Spleen (tissue), 11 donors: ENCODE results near the gene NAA16. TPM values are rescaled to one million over a fixed set of nuclear protein-coding genes. Genes with fewer than 3 reads are reported as not detected.

Source experiments
- DNase-seq: peaks from one replicate; pipeline ENCODE4 v3.0.0-alpha.2; 2020
- H3K27ac ChIP-seq, 8 donors: fragments of 200-600 bp; sonication (generic) in 7 of 8; 1 replicate in 4 of 8; 2 replicates in 4 of 8; pipeline versions ENCODE4 v1.5.0 to v1.8.0; 2016 to 2021; ENCODE audit warnings: inconsistent platforms in 4 of 8, mild to moderate bottlenecking in 4 of 8, moderate library complexity in 1 of 8
- H3K27me3 ChIP-seq, 7 donors: fragments of 200-600 bp; sonication (generic) in 6 of 7; replicated peaks in 1 of 7; 1 replicate in 4 of 7; 2 replicates in 3 of 7; pipeline versions ENCODE4 v1.5.0 to v1.8.0; 2016 to 2021; ENCODE audit warnings: inconsistent platforms in 3 of 7, mild to moderate bottlenecking in 1 of 7
- H3K36me3 ChIP-seq, 6 donors: fragments of 200-600 bp; sonication (generic) in 5 of 6; 1 replicate in 4 of 6; 2 replicates in 2 of 6; pipeline versions ENCODE4 v1.5.0 to v1.8.0; 2016 to 2021; ENCODE audit warnings: inconsistent platforms in 2 of 6
- H3K4me1 ChIP-seq, 6 donors: fragments of 200-600 bp; sonication (generic) in 5 of 6; 1 replicate in 3 of 6; 2 replicates in 3 of 6; pipeline versions ENCODE4 v1.5.0 to v1.8.0; 2016 to 2021; ENCODE audit warnings: inconsistent platforms in 3 of 6
- H3K4me3 ChIP-seq, 8 donors: fragments of 200-600 bp; sonication (generic) in 7 of 8; 1 replicate in 4 of 8; 2 replicates in 4 of 8; pipeline versions ENCODE4 v1.5.0 to v1.8.0; 2016 to 2021; ENCODE audit warnings: inconsistent platforms in 4 of 8, mild to moderate bottlenecking in 4 of 8, moderate library complexity in 2 of 8
- H3K9me3 ChIP-seq, 8 donors: fragments of 200-600 bp; sonication (generic) in 7 of 8; 1 replicate in 4 of 8; 2 replicates in 4 of 8; pipeline versions ENCODE4 v1.5.0 to v1.8.0; 2016 to 2021; ENCODE audit warnings: inconsistent platforms in 4 of 8
- POLR2A ChIP-seq, 3 donors: fragments of 450-650 bp; IDR thresholded peaks; one replicate each; pipeline ENCODE4 v1.5.1; 2017; ENCODE audit warnings: antibody characterized with exemption in 3 of 3, mild to moderate bottlenecking in 1 of 3
- POLR2AphosphoS5 ChIP-seq, 3 donors: sonication (generic); formaldehyde crosslinking; IDR thresholded peaks; one replicate each; pipeline ENCODE4 v1.5.1; 2017; ENCODE audit warnings: antibody characterized with exemption in 3 of 3
- WGBS, 5 donors: extraction: QIAGEN DNeasy Blood & Tissue Kit in 3 of 5; methylation state at CpG; one replicate each; pipeline versions ENCODE4 v1.1.5 to v1.1.7; 2013 to 2018; 5-methylcytosine and 5-hydroxymethylcytosine counted together
- intact Hi-C: fragments of 100-400 bp; cut with DNase I; formaldehyde crosslinking; loops from one replicate; pipeline ENCODE4 v1.15.0; 2023; ENCODE audit warnings: low total_unique reads
- polyA plus RNA-seq, 3 donors: library from polyadenylated mRNA; stranded (reverse); fragments of 200-250 nt; gene quantifications; one replicate each; pipeline ENCODE4 v1.2.1, GENCODE V29; 2013
- total RNA-seq, 7 donors: library from RNA; depleted of rRNA in 3 of 7; stranded (reverse); fragments of >200 nt in 3 of 7; fragmentation: NEBNext Ultra II Directional in 4 of 7; extraction: Animal tissue kit (Norgen Biotek cat#: 25700) in 4 of 7; gene quantifications; one replicate each; pipeline versions ENCODE4 v1.1.0 to v1.2.1, GENCODE V29; 2016 to 2021
- TF ChIP-seq, protein P1 (sequence below), 11 experiments: fragments of 200-600 bp in 7 of 11; fragments of 450-650 bp in 4 of 11; sonication (generic) in 4 of 11; IDR thresholded peaks in 8 of 11; conservative IDR thresholded peaks in 3 of 11; 1 replicate in 7 of 11; 2 replicates in 4 of 11; pipeline versions ENCODE4 v1.4.0 to v1.8.0; 2016 to 2021; ENCODE audit warnings: antibody characterized with exemption in 11 of 11, inconsistent platforms in 4 of 11, mild to moderate bottlenecking in 1 of 11
- donor health status: healthy with polysubstance abuse.
- donor health status: DM: no; HTN: no; CAD: no; lungs with moderate emphysema.
- donor health status: DM: no; HTN: no; CAD: no.
- donor health status: Bipolar disorder and iron deficiency.
- donor health status: healthy.
- donor health status: DM: no; HTN: no; CAD: no.
- donor health status: DM: yes; HTN: yes; CAD: no.

The NAA16 gene
- total and polyA plus RNA-seq, 10 donors = 8.1 to 45.3 (median 26.9) TPM

DNA sequence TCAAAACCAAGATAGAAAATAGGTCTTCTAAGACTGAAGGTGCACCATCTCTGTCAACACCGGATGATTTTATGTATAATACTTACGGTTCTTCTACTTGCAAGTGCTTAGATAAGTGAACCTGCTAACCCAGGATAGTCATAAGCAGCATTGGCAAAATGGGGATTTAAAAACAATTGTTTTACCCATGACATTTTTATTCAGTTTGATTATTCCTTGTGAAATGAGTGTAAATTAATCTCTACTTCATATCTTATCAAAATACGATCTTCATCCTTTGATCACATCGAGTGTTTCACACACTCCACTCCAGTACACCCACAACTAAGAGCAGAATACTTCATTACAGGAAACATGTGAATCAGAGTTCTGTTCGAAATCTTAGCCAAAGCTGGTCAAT, 24.7 kb upstream of the NAA16 start:
- Histone ChIP-seq H3K27ac (no peak overlapping the region), H3K27me3 (no peaks in the 10 kb centered on the region), H3K4me3 (no peak overlapping the region), H3K9me3 (peaks cover 0 to 3% (median 0%) of the 10 kb centered on the region in 8 donors), H3K4me1 (peaks cover 0 to 7% (median 0%) of the 10 kb centered on the region in 6 donors), H3K36me3 (no peaks in the 10 kb centered on the region)
- no peak for DNase-seq
- WGBS, 5 donors = 77 to 90% (median 85%) methylated on average over 5 of the region's 5 CpGs
- intact Hi-C loops = no loop called here
- TF ChIP-seq, protein P1, sequence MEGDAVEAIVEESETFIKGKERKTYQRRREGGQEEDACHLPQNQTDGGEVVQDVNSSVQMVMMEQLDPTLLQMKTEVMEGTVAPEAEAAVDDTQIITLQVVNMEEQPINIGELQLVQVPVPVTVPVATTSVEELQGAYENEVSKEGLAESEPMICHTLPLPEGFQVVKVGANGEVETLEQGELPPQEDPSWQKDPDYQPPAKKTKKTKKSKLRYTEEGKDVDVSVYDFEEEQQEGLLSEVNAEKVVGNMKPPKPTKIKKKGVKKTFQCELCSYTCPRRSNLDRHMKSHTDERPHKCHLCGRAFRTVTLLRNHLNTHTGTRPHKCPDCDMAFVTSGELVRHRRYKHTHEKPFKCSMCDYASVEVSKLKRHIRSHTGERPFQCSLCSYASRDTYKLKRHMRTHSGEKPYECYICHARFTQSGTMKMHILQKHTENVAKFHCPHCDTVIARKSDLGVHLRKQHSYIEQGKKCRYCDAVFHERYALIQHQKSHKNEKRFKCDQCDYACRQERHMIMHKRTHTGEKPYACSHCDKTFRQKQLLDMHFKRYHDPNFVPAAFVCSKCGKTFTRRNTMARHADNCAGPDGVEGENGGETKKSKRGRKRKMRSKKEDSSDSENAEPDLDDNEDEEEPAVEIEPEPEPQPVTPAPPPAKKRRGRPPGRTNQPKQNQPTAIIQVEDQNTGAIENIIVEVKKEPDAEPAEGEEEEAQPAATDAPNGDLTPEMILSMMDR (IDR thresholded peaks at IDR 0.05 in 8 of 11, conservative IDR thresholded peaks at IDR 0.05 in 3 of 11) = no peak
- TF ChIP-seq POLR2AphosphoS5 (IDR thresholded peaks at IDR 0.05) = no peak
- TF ChIP-seq POLR2A (IDR thresholded peaks at IDR 0.05) = no peak

DNA sequence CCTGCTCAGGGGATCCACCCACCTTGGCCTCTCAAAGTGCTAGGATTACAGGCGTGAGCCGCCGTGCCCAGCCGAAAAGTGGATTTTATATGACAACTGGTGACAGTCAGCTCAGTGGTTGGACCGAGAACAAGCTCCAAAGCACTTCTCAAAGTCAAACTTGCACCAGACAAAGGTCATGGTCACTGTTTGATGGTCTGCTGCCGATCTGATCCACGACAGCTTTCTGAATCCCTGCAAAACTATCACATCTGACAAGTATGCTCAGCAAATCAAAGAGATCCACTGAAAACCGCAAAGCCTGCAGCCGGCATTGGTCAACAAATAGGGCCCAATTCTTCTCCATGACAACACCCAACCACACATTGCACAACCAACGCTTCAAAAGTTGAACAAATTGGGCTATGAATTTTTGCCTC, 21.6 kb upstream of the NAA16 start:
- Histone ChIP-seq H3K27ac (no peak overlapping the region), H3K4me1 (no peaks in the 10 kb centered on the region), H3K9me3 (peaks cover 0 to 34% (median 16%) of the 10 kb centered on the region in 8 donors), H3K27me3 (no peaks in the 10 kb centered on the region), H3K36me3 (no peaks in the 10 kb centered on the region), H3K4me3 (no peak overlapping the region)
- DNase-seq = no peak
- TF ChIP-seq POLR2A (IDR thresholded peaks at IDR 0.05) (no peak), POLR2AphosphoS5 (IDR thresholded peaks at IDR 0.05) (no peak)
- TF ChIP-seq, protein P1 (IDR thresholded peaks at IDR 0.05 in 8 of 11, conservative IDR thresholded peaks at IDR 0.05 in 3 of 11) = no peak
- WGBS, 5 donors = 76 to 91% (median 82%) methylated on average over 10 of the region's 10 CpGs
- intact Hi-C loops = no loop called here

DNA sequence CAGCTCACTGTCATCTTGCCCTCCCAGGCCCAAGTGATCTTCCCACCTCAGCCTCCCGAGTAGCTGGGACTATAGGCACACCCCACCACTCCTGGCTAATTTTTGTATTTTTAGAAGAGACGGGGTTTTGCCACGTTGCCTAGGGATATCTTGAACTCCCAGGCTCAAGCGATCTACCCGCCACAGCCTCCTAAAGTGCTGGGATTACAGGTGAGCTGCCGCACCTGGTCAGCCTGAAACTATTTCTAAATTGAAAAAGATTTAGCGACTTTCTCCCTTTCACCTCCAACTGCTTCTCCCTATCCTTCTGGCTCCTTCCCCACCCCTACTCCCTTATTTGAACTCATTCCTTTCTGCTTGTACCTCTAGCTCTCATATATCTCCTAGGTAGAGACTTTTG, 19.8 kb upstream of the NAA16 start:
- H3K4me3 ChIP-seq = no peak overlapping the region
- TF ChIP-seq, protein P1 (IDR thresholded peaks at IDR 0.05 in 8 of 11, conservative IDR thresholded peaks at IDR 0.05 in 3 of 11) = no peak
- TF ChIP-seq POLR2A (IDR thresholded peaks at IDR 0.05) (no peak), POLR2AphosphoS5 (IDR thresholded peaks at IDR 0.05) (no peak)
- no peaks in the 10 kb centered on the region for H3K27me3 ChIP-seq
- DNase-seq = no peak
- H3K27ac ChIP-seq = no peak overlapping the region
- 94 to 97% (median 95%) methylated on average over 7 of the region's 7 CpGs for WGBS, 5 donors
- H3K9me3 ChIP-seq = peaks cover 0 to 40% (median 16%) of the 10 kb centered on the region in 8 donors
- H3K36me3 ChIP-seq = no peaks in the 10 kb centered on the region
- intact Hi-C loops = no loop called here
- no peaks in the 10 kb centered on the region for H3K4me1 ChIP-seq

DNA sequence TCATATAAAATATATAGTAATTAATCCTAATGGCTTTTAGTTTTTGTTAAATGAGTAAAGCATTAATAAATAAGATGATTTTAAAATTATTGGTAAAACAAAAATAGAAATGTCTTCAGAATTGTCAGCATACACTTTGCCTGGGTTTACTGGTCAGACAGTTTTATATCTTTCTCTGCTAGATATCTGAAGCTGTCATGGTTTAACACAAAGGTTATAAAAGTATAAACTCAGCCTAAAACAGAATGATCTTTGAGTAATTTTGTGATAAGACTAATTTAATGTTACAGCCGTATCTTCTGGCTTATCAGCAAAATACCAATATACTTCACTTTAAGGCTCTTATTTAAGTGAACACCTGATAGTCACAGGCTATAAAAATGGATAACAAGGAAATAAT, 17.8 kb upstream of the NAA16 start:
- Histone ChIP-seq H3K27me3 (no peaks in the 10 kb centered on the region), H3K4me3 (no peak overlapping the region), H3K4me1 (no peaks in the 10 kb centered on the region), H3K9me3 (peaks cover 0 to 40% (median 16%) of the 10 kb centered on the region in 8 donors), H3K36me3 (no peaks in the 10 kb centered on the region), H3K27ac (no peak overlapping the region)
- no peak for DNase-seq
- TF ChIP-seq, protein P1 (IDR thresholded peaks at IDR 0.05 in 8 of 11, conservative IDR thresholded peaks at IDR 0.05 in 3 of 11) = no peak
- TF ChIP-seq POLR2AphosphoS5 (IDR thresholded peaks at IDR 0.05) (no peak), POLR2A (IDR thresholded peaks at IDR 0.05) (no peak)
- WGBS, 5 donors = 85 to 96% (median 95%) methylated on average over 1 of the region's 1 CpG
- intact Hi-C loops = no loop called here
